PC-9 (cell line): ENCODE results near the gene APC.

Experiments used
- EZH2 ChIP-seq: fragments of 200-600 bp; sonication (generic); IDR thresholded peaks from 2 replicates; pipeline ENCODE4 v1.8.0; 2017; ENCODE audit warnings: antibody characterized with exemption, low read depth
- TF ChIP-seq, protein P1 (sequence below): fragments of 200-600 bp; sonication (generic); conservative IDR thresholded peaks from 2 replicates; pipeline ENCODE4 v1.6.1; 2017; ENCODE audit warnings: mixed run types, antibody characterized with exemption, mild to moderate bottlenecking, moderate library complexity

DNA sequence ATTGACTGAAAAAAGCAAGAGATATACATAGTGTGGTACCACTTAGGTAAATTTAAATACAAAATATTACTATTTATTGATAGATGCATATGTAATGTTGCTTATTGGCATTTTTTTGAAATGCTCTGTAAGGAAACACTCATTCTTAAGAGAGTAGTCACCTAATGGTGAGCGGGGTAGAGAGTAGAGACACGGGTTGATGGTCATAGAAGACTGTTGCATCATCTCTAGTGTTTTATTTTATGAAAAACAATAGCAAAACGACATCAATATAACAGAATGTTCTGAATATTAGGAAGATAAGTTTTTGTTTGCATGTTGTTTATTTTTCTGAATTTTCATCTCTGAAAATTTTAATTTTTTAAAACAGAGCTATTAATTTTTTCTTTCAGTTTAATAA lies 127.4 kb downstream of the APC start:
- TF ChIP-seq, protein P1, sequence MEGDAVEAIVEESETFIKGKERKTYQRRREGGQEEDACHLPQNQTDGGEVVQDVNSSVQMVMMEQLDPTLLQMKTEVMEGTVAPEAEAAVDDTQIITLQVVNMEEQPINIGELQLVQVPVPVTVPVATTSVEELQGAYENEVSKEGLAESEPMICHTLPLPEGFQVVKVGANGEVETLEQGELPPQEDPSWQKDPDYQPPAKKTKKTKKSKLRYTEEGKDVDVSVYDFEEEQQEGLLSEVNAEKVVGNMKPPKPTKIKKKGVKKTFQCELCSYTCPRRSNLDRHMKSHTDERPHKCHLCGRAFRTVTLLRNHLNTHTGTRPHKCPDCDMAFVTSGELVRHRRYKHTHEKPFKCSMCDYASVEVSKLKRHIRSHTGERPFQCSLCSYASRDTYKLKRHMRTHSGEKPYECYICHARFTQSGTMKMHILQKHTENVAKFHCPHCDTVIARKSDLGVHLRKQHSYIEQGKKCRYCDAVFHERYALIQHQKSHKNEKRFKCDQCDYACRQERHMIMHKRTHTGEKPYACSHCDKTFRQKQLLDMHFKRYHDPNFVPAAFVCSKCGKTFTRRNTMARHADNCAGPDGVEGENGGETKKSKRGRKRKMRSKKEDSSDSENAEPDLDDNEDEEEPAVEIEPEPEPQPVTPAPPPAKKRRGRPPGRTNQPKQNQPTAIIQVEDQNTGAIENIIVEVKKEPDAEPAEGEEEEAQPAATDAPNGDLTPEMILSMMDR: no peak
- TF ChIP-seq EZH2: no peak
